Activated naive CD8-positive, alpha-beta T cell treated with anti-CD3 and anti-CD28 coated beads, Interleukin-2, amount 50 U/mL, for 24 hours (primary cell): ENCODE measurements around the gene NAV3.

Experiments
- ATAC-seq: fragments of 150-1000 bp; cut with Tn5 transposase; one replicate; pipeline ENCODE4 v1.10.0; 2021
- DNase-seq: peaks from one replicate; pipeline ENCODE4 v3.0.0; 2021
- H3K27ac Mint-ChIP-seq: one replicate; pipeline ENCODE4 v1.8.0; 2021; ENCODE audit warnings: mild to moderate bottlenecking, mixed read lengths
- H3K27me3 Mint-ChIP-seq: one replicate; pipeline ENCODE4 v1.8.0; 2021; ENCODE audit warnings: mixed read lengths
- H3K36me3 Mint-ChIP-seq: one replicate; pipeline ENCODE4 v1.8.0; 2021; ENCODE audit warnings: low read depth, mixed read lengths
- H3K4me1 Mint-ChIP-seq: one replicate; pipeline ENCODE4 v1.8.0; 2021; ENCODE audit warnings: mixed read lengths
- H3K4me3 Mint-ChIP-seq: one replicate; pipeline ENCODE4 v1.8.0; 2021; ENCODE audit warnings: mild to moderate bottlenecking, moderate library complexity, mixed read lengths
- H3K9me3 Mint-ChIP-seq: one replicate; pipeline ENCODE4 v1.8.0; 2021; ENCODE audit warnings: mixed read lengths

Gene NAV3

GRCh38 chr12:78189656-78190055, 359.0 kb downstream of the NAV3 start:
- no peaks in the 10 kb centered on the region for H3K36me3 Mint-ChIP-seq
- ATAC-seq (no peak), DNase-seq (no peak)
- H3K9me3 Mint-ChIP-seq = peaks cover 5% of the 10 kb centered on the region
- H3K4me1 Mint-ChIP-seq = no peaks in the 10 kb centered on the region
- no peak overlapping the region for H3K27ac Mint-ChIP-seq
- no peak overlapping the region for H3K4me3 Mint-ChIP-seq
- H3K27me3 Mint-ChIP-seq = no peaks in the 10 kb centered on the region

GRCh38 chr12:78191611-78192010, 360.9 kb downstream of the NAV3 start:
- peaks cover 5% of the 10 kb centered on the region for H3K9me3 Mint-ChIP-seq
- ATAC-seq (no peak), DNase-seq (no peak)
- H3K27ac Mint-ChIP-seq = no peak overlapping the region
- no peaks in the 10 kb centered on the region for H3K36me3 Mint-ChIP-seq
- H3K27me3 Mint-ChIP-seq = no peaks in the 10 kb centered on the region
- H3K4me1 Mint-ChIP-seq = no peaks in the 10 kb centered on the region
- no peak overlapping the region for H3K4me3 Mint-ChIP-seq

DNA sequence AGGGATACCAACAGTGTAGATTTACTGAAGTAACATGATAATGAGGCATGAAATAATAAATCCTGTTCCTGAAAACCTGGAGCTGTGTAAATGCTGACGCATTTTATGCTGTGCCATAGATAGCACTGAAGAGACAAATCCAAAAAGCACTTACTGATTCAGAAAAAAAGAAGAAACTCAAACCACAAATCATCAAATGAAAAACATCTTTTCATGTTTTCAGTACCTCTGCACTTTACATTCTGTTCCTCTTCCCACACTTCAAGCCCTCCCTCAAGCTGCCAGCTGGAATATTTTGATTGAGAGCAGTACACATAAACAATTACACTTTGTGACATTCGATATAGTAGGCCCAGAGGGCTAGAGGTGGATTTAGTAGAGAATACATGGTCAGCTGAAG, 362.3 kb downstream of the NAV3 start:
- ATAC-seq (no peak), DNase-seq (no peak)
- peaks cover 5% of the 10 kb centered on the region for H3K9me3 Mint-ChIP-seq
- H3K4me3 Mint-ChIP-seq = no peak overlapping the region
- no peaks in the 10 kb centered on the region for H3K27me3 Mint-ChIP-seq
- no peaks in the 10 kb centered on the region for H3K36me3 Mint-ChIP-seq
- no peaks in the 10 kb centered on the region for H3K4me1 Mint-ChIP-seq
- H3K27ac Mint-ChIP-seq = no peak overlapping the region

DNA sequence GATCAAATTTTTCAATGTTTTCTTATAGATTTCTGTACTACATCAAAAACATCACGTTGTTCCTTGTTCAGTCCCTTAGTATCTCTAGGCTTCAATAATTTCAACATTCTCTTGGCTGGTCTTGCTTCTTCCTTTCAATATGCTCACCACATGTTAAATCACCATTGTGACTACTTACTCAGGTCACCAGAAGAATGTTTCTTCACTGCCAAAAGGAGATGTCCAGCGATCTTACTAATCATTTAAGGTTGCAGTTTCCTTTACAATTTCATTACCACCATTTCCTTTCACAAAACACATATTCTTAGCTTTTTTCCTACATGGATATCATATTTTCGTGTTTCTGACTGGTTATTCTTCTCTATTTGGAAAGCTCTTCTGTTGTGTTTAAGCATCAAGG, 363.8 kb downstream of the NAV3 start:
- DNase-seq = no peak
- no peak for ATAC-seq
- H3K9me3 Mint-ChIP-seq = peaks cover 5% of the 10 kb centered on the region
- H3K4me3 Mint-ChIP-seq = no peak overlapping the region
- H3K36me3 Mint-ChIP-seq = no peaks in the 10 kb centered on the region
- no peaks in the 10 kb centered on the region for H3K27me3 Mint-ChIP-seq
- H3K27ac Mint-ChIP-seq = no peak overlapping the region
- H3K4me1 Mint-ChIP-seq = no peaks in the 10 kb centered on the region

DNA sequence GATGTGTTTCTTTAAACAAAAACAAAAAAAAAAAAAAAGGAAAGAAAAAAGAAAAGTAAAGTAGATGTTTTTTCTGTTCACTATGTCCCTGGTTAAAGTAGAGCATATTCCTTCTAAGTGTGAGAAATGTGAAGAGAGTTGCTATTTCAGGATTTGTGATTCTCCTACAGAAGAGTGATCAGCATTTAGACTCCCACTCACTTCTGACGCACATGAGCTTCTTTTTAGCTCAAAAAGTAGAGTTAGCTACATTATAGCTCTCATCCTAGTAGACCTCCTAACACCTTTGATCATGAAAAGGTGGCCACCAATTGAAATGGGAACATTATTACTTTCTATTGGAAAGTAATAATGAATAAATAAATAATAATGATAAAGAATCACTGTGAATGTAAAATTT, 368.2 kb downstream of the NAV3 start:
- DNase-seq (no peak), ATAC-seq (no peak)
- Mint-ChIP-seq H3K27me3 (no peaks in the 10 kb centered on the region), H3K9me3 (peaks cover 1% of the 10 kb centered on the region), H3K36me3 (no peaks in the 10 kb centered on the region), H3K4me1 (no peaks in the 10 kb centered on the region), H3K27ac (no peak overlapping the region), H3K4me3 (no peak overlapping the region)

DNA sequence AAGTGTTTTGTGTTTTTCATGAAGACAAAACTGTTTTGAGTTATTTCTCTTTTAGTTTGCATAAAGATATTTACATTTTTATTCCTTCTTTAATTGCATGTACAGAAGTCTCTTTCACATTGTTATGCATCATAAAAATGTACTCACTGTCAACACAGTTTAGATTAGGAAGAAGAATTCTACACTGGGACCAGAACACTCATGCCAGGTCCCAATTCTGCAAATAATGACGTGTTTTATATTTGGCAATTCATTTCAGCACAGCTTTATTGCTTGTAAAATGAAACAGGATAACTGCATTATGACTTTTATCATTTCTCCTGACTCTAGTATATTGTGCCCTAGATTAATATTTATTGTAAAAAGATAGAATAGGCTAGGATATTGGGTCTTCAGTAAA, 369.2 kb downstream of the NAV3 start:
- no peak for ATAC-seq
- no peaks in the 10 kb centered on the region for H3K4me1 Mint-ChIP-seq
- H3K36me3 Mint-ChIP-seq = no peaks in the 10 kb centered on the region
- H3K9me3 Mint-ChIP-seq = no peaks in the 10 kb centered on the region
- DNase-seq = no peak
- H3K4me3 Mint-ChIP-seq = no peak overlapping the region
- no peak overlapping the region for H3K27ac Mint-ChIP-seq
- no peaks in the 10 kb centered on the region for H3K27me3 Mint-ChIP-seq

GRCh38 chr12:78204926-78205325, 374.2 kb downstream of the NAV3 start:
- peaks cover 9% of the 10 kb centered on the region for H3K9me3 Mint-ChIP-seq
- no peak overlapping the region for H3K4me3 Mint-ChIP-seq
- H3K27me3 Mint-ChIP-seq = no peaks in the 10 kb centered on the region
- H3K36me3 Mint-ChIP-seq = no peaks in the 10 kb centered on the region
- ATAC-seq (no peak), DNase-seq (no peak)
- H3K4me1 Mint-ChIP-seq = no peaks in the 10 kb centered on the region
- no peak overlapping the region for H3K27ac Mint-ChIP-seq

- no peaks in the 10 kb centered on the region for H3K27me3 Mint-ChIP-seq
- no peak for DNase-seq
- H3K9me3 Mint-ChIP-seq = peaks cover 9% of the 10 kb centered on the region
- no peak for ATAC-seq
- no peak overlapping the region for H3K4me3 Mint-ChIP-seq
- H3K4me1 Mint-ChIP-seq = no peaks in the 10 kb centered on the region
- no peaks in the 10 kb centered on the region for H3K36me3 Mint-ChIP-seq
- no peak overlapping the region for H3K27ac Mint-ChIP-seq
Measured at GRCh38 chr12:78208092-78208491, 377.4 kb downstream of the NAV3 start.

DNA sequence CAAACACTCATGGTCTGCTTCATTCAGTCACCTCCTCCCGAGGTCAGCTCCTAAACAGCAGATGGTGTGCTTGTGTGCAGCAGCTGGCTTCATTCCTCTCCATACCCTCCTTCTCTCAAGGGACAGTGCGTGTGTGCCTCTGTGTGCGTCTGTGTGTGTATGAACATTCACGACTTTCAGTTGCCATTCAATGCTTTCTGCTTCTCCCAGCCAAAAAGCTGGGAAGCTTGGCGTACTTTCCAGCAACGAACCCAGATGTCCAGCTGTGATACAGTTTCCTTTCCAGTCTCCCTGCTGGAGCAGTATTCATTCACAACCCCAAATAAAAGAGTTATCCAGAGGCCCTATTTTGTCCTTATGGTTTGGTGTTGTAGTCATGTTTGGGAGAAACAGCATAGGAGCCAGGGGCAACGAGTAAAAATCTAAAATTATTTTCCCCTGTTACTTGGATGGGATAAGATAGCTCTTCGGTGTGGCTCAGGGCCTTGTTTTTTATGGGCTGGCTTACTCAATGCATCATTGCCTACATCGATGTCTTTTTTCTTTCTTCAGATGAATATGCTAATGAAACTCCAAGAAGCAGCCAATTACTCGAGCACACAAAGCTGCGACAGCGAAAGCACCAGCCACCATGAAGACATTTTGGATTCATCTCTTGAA, 379.3 kb downstream of the NAV3 start:
- Mint-ChIP-seq H3K36me3 (no peaks in the 10 kb centered on the region), H3K9me3 (peaks cover 9% of the 10 kb centered on the region), H3K4me3 (no peak overlapping the region), H3K27me3 (no peaks in the 10 kb centered on the region), H3K4me1 (no peaks in the 10 kb centered on the region), H3K27ac (no peak overlapping the region)
- DNase-seq (no peak), ATAC-seq (no peak)

DNA sequence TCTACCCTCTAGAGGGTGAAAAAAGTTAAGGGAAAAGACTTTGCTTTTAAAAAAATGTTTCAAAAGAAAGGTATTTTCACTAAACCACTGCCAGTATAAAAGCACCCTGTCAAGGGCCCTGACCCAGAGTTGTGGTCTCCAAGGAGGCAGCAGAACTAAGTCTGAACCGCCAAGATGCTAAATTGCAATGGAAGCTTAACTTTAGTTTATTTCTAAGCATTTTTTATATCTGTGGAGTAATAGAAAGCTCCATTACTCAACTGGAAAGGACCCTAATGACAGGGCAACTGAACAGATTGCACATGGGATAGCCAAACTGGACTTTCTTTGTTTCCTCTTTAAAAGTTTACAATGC, 379.8 kb downstream of the NAV3 start:
- no peak for ATAC-seq
- Mint-ChIP-seq H3K4me3 (no peak overlapping the region), H3K9me3 (peaks cover 9% of the 10 kb centered on the region), H3K27ac (no peak overlapping the region), H3K36me3 (no peaks in the 10 kb centered on the region), H3K27me3 (no peaks in the 10 kb centered on the region), H3K4me1 (no peaks in the 10 kb centered on the region)
- DNase-seq = no peak

GRCh38 chr12:78210894-78211302, 380.2 kb downstream of the NAV3 start:
- DNase-seq (no peak), ATAC-seq (no peak)
- no peaks in the 10 kb centered on the region for H3K27me3 Mint-ChIP-seq
- peaks cover 9% of the 10 kb centered on the region for H3K9me3 Mint-ChIP-seq
- no peaks in the 10 kb centered on the region for H3K36me3 Mint-ChIP-seq
- H3K4me1 Mint-ChIP-seq = no peaks in the 10 kb centered on the region
- H3K27ac Mint-ChIP-seq = no peak overlapping the region
- no peak overlapping the region for H3K4me3 Mint-ChIP-seq

DNA sequence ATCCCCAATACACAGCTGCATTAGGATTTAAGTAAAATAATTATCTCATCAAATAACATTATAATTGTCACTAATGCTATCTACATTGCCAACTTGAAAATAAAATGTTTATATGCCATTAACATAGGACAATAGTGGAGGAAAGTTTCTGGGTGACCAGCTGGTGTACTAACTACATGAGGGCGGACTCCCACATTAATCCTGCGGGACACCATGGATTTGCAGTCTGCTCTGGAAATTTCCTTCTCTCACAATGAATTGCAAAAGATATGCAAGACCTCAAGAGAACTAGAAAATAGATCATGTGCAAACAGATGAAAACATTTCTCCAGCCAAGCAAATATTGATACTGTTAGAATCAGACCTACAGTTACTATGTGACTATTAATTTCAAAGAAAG, 390.1 kb downstream of the NAV3 start:
- no peak overlapping the region for H3K27ac Mint-ChIP-seq
- H3K4me1 Mint-ChIP-seq = no peaks in the 10 kb centered on the region
- H3K9me3 Mint-ChIP-seq = no peaks in the 10 kb centered on the region
- H3K27me3 Mint-ChIP-seq = no peaks in the 10 kb centered on the region
- DNase-seq (no peak), ATAC-seq (no peak)
- no peaks in the 10 kb centered on the region for H3K36me3 Mint-ChIP-seq
- H3K4me3 Mint-ChIP-seq = no peak overlapping the region

DNA sequence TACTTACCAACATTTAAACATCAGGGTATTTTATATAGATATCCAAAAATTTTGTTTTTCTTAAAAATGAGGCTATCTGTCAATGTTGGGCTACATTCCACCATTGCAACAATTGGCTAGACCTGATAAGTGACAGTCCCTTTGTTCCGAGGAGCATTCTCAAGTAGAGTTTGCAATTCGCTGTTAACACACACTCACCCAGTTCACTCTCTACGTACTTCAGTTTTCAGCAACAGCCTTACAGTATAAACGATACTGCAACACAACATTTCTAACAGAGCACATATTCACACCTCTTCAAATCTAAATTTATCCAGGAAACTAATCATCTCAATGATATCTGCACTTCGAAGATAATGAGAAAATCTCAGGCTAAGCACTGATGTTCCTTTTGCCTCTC, 393.5 kb downstream of the NAV3 start:
- Mint-ChIP-seq H3K4me1 (no peaks in the 10 kb centered on the region), H3K9me3 (no peaks in the 10 kb centered on the region)
- ATAC-seq = no peak

DNA sequence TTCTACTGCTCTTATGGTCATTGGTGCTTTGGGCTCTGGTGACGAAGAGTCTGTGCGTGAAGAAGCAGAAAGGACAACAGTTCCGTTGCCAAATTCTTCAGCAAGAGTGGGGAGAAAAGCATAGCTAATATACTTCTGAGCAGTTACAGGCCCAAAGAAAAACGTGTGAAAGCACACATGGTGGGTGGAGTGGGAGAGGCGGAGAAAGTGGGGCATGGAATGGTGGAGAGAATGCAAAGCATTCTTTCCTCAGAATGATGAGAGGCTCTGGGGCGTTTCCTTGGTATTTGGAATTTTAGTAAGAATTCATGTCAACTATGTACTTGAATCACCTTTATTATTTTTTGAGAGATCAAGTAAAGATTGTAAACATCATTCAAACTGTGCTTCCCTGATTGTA, 396.1 kb downstream of the NAV3 start:
- no peak overlapping the region for H3K27ac Mint-ChIP-seq
- no peaks in the 10 kb centered on the region for H3K9me3 Mint-ChIP-seq
- no peak for DNase-seq
- no peak overlapping the region for H3K4me3 Mint-ChIP-seq
- H3K36me3 Mint-ChIP-seq = no peaks in the 10 kb centered on the region
- H3K4me1 Mint-ChIP-seq = no peaks in the 10 kb centered on the region
- no peaks in the 10 kb centered on the region for H3K27me3 Mint-ChIP-seq
- no peak for ATAC-seq

More for the DNA sequence above, 393.5 kb downstream of the NAV3 start:
- Mint-ChIP-seq H3K36me3 (no peaks in the 10 kb centered on the region), H3K27me3 (no peaks in the 10 kb centered on the region), H3K4me3 (no peak overlapping the region), H3K27ac (no peak overlapping the region)
- DNase-seq = no peak

- Mint-ChIP-seq H3K27ac (no peak overlapping the region), H3K27me3 (no peaks in the 10 kb centered on the region), H3K9me3 (no peaks in the 10 kb centered on the region), H3K4me1 (no peaks in the 10 kb centered on the region), H3K36me3 (no peaks in the 10 kb centered on the region), H3K4me3 (no peak overlapping the region)
- ATAC-seq (no peak), DNase-seq (peak; percentile 18)
Measured at GRCh38 chr12:78229591-78230101, 399.0 kb downstream of the NAV3 start.

- Mint-ChIP-seq H3K36me3 (no peaks in the 10 kb centered on the region), H3K27me3 (no peaks in the 10 kb centered on the region), H3K4me1 (no peaks in the 10 kb centered on the region), H3K4me3 (no peak overlapping the region), H3K9me3 (no peaks in the 10 kb centered on the region), H3K27ac (no peak overlapping the region)
- ATAC-seq = no peak
- DNase-seq = no peak
Measured at GRCh38 chr12:78232756-78233155, 402.1 kb downstream of the NAV3 start.
